ENCODE measurements around the gene EPB41L5. TPM values are rescaled to one million over a fixed set of nuclear protein-coding genes. Genes with fewer than 3 reads are reported as not detected.

The EPB41L5 gene
- total and polyA plus RNA-seq, 12 donors, result 3.8 to 18.8 (median 13.1) TPM

DNA sequence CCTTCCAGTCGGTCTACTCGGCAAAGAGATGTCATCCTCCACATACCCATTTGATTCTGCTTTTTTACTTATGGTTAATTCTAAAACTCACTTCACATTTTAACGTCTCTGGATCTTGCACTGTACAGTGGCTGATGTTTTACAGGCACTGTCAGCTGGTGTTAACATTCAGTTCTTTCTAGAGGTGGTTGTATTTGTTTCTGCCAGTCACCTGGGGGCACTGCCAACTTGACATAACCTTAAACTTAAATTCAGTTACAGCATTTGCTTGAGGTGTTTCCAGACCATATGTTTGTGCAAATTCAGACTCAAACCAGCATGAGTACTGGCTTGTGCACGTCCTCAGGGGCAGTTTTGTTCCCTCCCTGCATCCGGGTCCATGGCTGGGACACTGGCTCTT, 215.6 kb downstream of the EPB41L5 start:
- ATAC-seq (no peak), DNase-seq (no peak)
- Histone ChIP-seq H3K27me3 (no peaks in the 10 kb centered on the region), H3K4me3 (no peak overlapping the region), H3K4me1 (peaks cover 0 to 45% (median 19%) of the 10 kb centered on the region in 9 donors), H3K36me3 (no peaks in the 10 kb centered on the region), H3K27ac (no peak overlapping the region), H3K9me3 (no peaks in the 10 kb centered on the region)
- intact Hi-C loops (cut with DNase I), result loop anchor here in 2 of 10 donors (10.0 kb wide), 1 partner anchor 86 kb away; no protein-coding TSS in a partner anchor
- TF ChIP-seq, protein P1, sequence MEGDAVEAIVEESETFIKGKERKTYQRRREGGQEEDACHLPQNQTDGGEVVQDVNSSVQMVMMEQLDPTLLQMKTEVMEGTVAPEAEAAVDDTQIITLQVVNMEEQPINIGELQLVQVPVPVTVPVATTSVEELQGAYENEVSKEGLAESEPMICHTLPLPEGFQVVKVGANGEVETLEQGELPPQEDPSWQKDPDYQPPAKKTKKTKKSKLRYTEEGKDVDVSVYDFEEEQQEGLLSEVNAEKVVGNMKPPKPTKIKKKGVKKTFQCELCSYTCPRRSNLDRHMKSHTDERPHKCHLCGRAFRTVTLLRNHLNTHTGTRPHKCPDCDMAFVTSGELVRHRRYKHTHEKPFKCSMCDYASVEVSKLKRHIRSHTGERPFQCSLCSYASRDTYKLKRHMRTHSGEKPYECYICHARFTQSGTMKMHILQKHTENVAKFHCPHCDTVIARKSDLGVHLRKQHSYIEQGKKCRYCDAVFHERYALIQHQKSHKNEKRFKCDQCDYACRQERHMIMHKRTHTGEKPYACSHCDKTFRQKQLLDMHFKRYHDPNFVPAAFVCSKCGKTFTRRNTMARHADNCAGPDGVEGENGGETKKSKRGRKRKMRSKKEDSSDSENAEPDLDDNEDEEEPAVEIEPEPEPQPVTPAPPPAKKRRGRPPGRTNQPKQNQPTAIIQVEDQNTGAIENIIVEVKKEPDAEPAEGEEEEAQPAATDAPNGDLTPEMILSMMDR (IDR thresholded peaks at IDR 0.05), result peak in 2 of 9 donors; percentile 16 to 27
- 51 to 55% methylated on average over 5 of the region's 5 CpGs for WGBS, 2 donors

Other genes starting within 250 kb of the EPB41L5 start
- gene TMEM185B, start 210.3 kb downstream of the EPB41L5 start, total RNA-seq, result 10 to 100 TPM; 17.9 to 27.7 (median 23.4) TPM
- gene TMEM185B, start 210.3 kb downstream of the EPB41L5 start, polyA plus RNA-seq, result 10 to 100 TPM in 1 of 2 donors, 1 to 10 TPM in 1; 5.8 to 10.8 TPM
- 10 to 100 TPM; 37.0 to 53.8 (median 45.0) TPM for gene RALB, start 239.8 kb downstream of the EPB41L5 start, total RNA-seq
- gene RALB, start 239.8 kb downstream of the EPB41L5 start, polyA plus RNA-seq, result 10 to 100 TPM; 21.9 to 68.1 TPM

All from heart right ventricle (tissue), 16 donors.